HG03558 (cell line): Measurements from ENCODE around the gene COL8A1.
"Not testable (repeated sequence)": the region's sequence is repeated elsewhere in the genome, so short reads cannot be mapped to it uniquely, and the experiment has no call there.

Experiments used
- ATAC-seq: cut with Tn5 transposase; IDR thresholded peaks from one replicate; pipeline ENCODE4 v1.9.1; 2021; ENCODE audit warnings: moderate number of reproducible peaks; ENCODE audit not compliant: unreplicated experiment; ENCODE audit errors: extremely low read depth

The COL8A1 gene

DNA sequence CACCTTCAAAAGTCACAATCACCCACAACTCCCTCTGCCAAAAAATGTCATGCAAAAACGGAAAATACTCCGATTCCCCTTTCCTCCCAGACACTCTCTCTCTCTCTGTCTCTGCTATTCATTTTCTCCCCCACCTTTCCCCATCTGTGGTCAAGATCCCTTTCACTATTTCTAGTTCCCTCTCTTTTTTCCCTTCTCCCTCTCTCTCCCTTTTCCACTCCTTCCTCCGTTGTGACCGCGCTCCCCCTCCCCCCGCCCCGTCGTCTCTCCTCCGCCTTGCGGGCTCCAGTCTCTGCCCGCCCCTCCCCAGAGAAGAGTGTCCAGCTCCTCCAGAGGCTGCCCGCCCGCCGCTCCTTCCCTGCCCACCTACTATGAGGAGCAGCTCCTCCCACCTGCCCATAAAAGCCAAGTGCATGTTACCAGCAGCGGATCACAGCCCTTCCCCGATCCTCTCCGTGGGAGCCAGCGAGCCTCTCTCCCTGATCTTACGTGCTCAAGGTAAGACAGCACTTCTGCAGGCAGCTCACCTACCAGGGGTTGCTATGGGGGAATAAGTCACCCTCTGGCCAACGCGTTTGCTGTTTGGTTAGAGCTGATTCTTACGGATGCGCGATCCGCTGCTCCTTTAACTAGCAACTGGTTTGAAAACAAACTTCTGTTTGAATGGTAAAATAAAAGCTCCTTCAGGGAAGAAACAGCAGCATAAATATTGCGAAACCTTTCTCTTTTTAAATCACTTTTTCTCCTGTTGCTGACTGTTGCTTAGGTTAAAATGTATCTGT is at the start of gene COL8A1:
Gene COL8A1 (plus strand): TSS at position 428 of the 782 bp plus-strand sequence. CDS start 152,089 bp downstream, outside the sequence.
- ATAC-seq: no peak

DNA sequence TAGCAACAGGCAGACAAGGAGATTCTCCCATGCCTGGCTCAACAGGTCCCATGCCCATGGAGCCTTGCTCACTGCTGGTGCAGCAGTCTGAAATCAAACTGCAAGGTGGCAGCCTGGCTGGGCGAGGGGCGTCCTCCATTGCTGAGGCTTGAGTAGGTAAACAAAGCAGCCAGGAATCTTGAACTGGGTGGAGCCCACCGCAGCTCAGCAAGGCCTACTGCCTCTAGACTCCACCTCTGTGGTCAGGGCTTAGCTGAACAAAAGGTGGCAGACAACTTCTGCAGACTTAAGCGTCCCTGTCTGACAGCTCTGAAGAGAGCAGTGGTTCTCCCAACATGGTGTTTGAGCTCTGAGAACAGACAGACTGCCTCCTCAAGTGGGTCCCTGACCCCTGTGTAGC is 49.2 kb upstream of the COL8A1 start:
- ATAC-seq: not testable (repeated sequence)

DNA sequence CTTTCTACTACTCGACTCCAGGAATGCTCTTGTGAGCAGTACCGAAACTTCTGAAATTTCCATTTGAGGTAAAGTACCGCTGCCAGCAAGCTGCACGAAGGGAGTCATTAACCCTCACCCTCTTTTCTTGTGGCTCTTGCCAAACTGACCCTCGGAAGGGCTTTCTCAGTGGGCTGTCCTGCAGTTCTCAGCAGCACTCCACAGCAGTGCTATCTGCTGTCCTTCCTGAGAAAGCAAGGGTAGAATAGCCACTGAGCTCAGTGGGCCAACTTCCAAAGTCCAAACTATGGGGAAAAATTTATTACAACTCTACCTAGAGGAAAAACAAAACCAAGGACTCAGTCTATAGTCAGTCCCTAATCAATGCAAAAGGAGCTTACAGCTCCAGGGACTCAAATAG is 38.5 kb upstream of the COL8A1 start:
- no peak for ATAC-seq

DNA sequence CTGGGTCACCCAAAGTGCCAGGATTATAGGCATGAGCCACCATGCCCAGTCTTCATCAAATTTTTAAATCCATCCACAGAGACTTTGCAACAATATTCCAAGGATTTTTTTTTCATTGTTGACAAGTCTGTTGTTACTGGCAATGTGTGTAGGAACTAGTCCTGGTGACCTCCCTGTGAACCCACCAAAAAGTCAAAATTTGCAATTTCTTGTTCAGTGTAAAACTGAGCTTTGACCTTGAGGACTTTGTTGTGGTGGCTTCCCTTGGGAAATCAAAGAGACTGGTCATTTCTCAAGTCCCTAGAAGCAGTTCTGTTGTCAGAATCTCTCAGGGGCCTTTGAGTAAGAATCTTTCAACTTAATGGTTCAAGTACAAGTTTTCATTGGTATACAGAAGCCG is 36.9 kb upstream of the COL8A1 start:
- no peak for ATAC-seq

DNA sequence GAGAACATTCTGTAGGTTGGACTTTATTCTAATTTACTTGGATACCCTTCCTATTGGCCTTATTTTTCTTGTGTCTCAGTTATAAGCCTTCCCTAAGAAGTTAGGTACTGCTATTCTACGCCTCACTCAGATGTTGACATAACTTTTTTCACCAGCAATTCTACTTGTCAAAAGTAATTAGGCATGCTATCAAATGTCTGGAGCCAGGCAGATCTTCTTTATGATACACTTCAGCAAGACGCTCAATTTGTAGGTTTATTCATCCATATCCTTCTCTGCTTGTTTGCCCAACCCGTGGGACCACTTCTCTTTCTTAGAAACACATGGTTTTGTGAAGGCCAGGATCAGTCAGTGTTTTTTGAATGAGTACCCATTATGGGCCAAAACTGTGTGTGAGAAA is 36.2 kb upstream of the COL8A1 start:
- ATAC-seq: no peak

DNA sequence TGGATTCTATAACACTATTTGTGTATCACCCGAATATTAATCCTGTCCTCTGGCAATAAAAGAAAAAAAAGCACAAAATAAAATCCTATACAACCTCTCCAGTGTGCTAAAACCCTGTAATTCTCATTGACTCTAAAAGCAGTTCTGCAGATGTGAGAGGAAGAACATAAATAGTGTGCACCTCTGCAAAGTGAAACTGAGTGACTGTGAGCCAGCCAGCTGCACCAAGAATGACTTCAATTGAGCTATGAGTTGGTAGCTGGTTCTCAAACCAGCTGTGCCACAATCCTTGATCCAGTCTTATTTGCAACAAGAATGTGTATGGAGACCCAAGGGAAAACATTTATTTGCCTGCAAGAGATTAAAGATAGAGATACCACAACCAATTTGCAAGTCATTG is 31.2 kb upstream of the COL8A1 start:
- no peak for ATAC-seq

DNA sequence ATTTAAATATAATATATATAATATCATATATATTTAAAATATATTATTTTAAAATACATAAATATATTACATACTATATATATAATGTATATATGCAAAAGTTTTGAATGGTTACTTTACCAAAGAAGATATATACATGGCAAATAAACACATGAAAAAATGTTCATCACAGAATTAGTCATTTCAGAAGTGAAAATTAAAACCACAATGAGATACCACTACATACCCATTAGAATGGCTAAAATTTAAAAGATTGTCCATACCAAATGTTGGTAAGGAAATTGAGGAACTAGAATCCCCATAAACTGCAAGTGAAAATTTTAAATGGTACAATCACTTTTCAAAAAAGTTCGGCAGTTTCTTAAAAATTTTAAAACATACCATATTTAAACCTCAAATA is 23.6 kb upstream of the COL8A1 start:
- no peak for ATAC-seq

DNA sequence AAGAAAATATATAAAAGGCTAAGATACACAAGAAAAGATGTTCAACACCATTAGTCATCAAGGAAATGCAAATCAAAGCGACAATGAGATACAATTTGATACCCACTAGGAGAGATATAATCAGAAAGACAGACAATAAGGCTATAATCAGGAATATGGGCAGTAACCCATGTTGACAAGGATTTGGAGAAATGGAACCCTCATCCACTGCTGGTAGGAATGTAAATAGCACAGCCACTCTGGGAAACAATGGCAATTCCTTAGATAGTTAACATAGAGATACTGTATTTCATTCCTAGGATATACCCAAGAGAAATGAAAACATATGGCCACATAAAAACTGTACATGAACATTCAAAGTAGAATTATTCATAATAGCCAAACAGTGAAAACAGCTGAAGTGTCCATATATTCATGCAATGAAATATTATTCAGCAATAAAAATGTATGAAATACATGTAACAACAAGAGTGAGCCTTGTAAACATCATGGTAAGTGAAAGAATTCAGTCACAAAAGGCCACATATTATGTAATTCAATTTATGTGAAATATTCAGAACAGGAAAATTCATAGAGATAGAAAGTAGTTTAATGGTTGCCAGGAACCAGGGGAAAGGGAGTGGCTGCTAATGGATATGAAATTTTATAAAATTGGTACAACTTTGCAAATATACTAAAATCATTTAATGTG is 18.2 kb upstream of the COL8A1 start:
- ATAC-seq: no peak

DNA sequence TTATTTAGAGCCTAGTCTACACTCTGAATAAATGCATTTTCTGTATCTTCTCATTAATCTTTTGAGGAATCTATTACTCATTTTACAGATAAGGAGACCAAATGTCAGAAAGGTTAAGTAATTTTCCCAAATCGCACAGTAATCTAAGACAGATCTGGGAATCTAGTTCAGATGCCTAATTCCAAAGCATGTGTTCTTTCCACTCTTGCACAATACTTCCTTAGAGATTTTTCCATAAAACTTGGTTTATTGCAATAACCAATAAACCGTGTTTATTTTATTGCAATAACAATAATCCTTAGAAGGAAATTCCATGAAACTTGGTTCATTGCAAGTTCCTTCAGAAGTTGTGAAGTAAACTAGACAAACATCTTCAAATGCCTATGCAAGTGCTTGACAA is 17.4 kb upstream of the COL8A1 start:
- no peak for ATAC-seq

DNA sequence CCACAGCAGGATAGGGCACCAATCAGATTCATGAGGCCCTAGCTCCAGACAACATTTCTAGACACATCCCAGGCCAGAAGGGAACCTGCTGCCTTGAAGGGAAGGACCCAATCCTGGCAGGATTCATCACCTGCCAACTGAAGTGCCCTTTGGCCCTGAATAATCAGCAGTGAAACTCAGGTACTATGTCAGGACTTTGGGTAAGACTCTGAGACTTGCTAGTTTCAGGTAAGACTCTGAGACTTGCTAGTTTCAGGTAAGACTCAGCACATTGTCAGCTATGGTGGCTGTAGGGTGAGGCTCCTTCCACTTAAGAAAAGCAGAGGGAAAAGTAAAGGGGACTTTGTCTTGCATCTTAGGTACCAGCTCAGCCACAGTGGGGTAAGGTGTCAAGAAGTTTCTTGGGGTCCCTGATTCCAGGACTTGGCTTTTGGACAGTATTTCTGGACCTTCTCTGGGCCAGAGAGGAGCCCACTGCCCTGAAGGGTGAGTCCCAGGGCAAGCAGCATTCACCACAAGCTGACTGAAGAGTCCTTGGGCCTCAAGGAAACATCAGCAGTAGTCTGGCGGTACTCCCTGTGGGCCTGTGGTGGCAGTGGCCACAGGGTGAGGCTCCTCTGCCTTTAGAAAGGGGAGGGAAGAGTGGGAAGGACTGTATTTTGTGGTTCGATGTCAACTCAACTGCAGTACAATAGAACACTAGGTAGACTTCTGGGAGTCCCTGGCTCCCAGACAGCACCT is 13.7 kb upstream of the COL8A1 start:
- ATAC-seq: no peak

DNA sequence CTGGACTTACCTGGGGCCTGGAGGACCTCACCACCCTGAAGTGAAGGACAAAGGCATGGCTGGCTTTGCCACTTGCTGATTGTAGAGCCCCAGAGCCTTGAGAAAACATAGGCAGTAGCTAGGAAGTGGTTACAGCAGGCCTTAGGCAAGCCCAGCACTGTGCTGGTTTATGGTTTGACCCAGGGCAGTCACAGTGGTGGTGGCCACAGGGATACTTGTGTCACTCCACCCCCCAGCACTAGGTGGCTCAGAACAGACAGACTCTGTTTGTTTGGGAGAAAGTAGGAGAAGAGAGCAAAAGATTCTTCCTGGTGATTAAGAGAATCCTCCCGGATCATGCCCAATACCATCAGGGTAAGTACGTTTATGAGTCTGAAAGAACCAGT is 13.2 kb upstream of the COL8A1 start:
- ATAC-seq: no peak

DNA sequence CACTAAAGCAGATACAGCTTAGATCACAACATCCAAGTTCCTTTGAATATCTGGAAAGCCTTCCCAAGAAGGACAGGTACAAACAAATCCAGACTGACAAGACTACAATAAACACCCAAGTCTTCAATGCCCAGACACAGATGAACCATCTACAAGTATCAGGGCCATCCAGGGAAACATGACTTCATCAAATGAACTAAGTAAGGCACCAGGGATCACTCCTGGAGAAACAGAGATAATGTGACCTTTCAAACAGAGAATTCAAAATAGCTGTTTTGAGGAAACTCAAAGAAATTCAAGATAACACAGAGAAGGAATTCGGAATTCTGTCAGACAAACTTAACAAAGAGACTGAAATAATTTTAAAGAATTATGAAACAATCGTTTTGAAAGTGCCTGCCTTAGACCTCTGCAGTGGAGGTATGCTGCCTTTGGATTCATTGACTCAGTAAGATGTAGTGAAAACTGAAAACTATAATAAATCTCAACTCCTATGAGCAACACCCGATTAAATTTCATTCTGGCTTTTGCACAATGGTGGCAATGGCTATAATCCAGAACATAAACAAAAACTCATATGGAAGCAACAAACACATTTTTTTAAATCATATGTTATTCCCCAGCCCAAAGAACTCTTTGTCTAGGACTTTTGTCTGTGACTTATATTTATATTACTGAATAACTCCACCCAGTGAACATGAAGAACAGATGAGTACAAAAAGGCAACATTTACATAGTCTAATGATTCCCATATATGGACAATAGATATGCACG is 12.6 kb upstream of the COL8A1 start:
- ATAC-seq: no peak

DNA sequence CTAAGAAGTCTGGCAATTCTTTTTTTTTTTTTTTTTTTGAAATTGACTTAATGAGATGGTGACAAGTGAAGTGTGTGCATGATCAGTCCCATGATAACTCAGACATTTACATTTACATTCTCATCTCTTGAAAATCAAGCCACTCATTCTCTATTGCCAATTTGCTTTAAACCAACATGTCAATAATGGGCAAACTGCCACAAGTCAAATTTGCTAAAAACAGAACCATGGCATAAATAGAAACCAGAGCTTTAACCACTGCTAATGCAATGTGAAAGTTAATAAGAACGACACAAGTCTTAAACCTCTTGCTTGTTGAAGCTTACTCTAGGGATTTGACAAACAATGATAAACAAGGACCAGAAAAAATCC is 12.0 kb upstream of the COL8A1 start:
- ATAC-seq: peak; percentile 37

DNA sequence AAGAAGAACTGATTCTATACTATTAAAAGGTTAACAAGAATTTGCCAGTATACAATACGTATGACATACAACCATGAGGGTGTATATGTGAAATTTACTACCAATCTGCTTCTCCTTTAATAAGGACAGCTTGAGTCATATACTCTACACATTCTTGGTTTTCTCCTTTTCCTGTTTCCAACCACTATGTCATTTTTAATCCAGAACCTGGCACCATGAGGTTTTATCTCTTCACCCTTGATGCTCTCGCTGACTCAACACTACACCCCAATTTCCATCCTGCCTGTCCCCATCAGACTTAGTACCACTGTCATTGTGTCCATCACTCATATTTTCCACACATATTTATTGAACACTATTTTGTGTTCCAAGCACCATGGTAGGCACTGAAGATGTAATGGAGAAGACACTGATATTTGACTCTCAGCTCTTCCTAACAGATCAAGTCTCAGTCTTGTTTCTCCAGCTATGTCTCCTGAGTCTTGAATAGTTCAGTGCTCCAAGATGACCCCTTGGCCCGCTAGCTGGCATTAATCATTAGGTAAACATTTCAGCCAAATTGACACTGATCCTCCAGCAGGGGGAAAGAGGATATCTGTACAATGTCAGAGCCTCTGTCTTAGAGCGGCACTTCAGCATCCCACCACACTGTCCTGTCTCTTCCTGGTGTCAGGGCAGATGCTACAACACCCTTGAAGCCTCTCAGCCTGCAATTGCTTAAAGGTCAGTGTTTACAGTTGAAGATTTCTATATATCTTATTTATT is 11.2 kb upstream of the COL8A1 start:
- no peak for ATAC-seq

DNA sequence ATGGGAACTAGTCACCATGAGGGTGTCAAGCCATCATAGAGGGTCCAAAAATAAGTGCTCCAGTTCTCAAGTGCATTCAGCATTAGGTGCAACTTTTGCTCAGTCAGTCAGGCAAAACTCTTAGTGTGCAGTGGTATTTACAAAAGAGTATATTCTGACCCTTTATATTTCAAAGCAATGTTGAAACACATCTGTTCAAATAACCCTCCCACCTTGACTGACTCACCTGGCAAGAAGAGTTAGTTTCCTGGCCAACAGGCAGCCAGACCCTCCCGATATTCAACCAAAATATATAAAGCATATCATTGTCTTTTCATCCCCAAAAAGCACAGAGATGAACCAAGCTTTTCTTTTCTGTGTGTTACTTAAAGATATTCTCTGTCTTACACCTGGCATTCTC is 7.6 kb upstream of the COL8A1 start:
- no peak for ATAC-seq

DNA sequence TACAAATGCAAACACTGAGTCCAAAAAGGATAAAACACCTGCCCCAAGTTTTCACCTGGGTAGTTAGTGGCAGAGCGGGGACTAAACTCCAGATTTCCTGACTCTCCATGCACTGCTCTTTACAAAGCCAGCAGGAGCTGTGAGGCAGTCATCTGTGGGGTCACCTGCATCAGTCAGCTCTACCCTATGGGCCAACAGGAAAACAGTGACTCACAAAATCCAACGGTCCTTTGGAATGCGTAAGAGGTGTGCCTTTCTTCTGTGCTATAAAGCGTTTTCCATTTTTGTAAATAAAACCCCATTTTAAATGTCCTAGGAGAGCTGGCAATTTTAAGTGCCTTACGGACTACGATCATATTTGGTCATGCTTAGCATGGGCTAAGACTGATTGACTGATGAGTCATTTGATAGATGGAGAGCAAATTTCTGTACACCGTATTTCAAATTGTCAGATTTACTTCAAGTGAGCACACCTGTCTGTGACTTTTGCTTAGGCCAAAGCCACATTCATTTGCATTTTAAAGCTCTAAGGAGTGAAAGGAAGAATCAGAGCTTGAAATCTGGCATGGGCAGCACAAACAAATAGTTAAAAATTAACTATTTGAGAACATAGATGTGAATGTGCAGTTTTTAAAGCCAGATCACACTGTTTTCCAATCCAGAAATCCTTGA is 4.4 kb upstream of the COL8A1 start:
- no peak for ATAC-seq

DNA sequence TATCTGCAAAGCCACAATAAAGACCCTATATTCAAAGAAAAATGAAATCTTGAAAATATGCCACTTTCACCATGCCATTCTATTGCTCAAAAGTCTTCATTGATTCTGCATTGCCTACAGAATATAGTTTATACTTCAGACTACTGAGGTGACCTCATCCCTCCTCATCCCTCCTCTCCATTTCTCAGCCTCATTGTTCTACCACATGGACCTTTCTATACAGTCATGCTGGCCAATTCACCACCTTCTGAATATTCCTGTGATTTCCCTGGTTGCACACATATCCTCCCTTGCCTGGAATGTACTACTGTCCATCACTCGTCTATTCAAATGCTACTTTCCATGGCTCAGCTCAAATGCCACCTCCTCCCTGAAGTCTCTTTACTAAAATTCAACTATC is 3.5 kb upstream of the COL8A1 start:
- ATAC-seq: no peak

DNA sequence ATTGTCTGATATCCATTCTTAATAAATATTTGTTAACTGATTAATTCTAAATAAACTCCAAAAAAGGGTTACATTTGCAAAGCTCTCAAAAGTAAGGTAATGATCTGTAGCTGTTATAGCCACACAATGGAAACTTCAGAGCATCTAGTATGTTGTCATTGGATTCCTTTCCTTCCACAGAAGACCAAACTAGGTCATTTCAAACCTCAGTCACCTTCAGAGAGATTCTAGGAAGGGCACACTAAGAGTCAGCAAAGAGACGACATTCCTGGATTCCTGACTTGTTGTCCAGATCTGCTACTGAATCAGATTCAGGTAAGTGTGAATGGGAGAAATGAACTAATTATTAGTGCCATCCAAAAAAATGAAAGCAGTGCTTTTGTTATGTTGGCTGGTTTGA is 3.0 kb upstream of the COL8A1 start:
- no peak for ATAC-seq

DNA sequence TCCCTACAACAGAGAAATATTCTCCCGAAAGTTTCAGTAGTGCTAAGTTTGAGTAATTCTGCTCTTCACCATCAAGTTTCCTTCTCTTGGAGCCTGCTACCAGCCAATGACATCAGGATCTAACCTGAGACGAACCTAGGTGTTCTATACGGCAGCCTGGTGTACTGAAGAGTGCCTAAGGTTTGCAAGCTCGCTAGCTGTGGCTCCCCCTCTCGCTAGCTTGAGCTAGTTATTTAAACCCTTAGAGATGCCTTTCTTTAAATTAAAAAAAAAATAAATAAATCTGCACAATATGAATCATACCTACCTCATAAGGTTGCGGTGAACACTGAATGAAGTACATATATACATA is 1.4 kb upstream of the COL8A1 start:
- no peak for ATAC-seq
